AG10803 (cell line): ENCODE measurements around the gene SHF.

Source experiments
- DNase-seq: peaks from one replicate; pipeline ENCODE4 v3.0.0; 2010; ENCODE audit warnings: low read depth
- H3K4me3 ChIP-seq: 2 replicates; pipeline ENCODE4 v1.5.1; 2011; ENCODE audit warnings: mild to moderate bottlenecking, low read length, control low read depth
- TF ChIP-seq, protein P1 (sequence below): conservative IDR thresholded peaks from 2 replicates; pipeline ENCODE4 v1.5.1; 2011; ENCODE audit warnings: mild to moderate bottlenecking, low read length, control low read depth, inconsistent platforms

The SHF gene

DNA sequence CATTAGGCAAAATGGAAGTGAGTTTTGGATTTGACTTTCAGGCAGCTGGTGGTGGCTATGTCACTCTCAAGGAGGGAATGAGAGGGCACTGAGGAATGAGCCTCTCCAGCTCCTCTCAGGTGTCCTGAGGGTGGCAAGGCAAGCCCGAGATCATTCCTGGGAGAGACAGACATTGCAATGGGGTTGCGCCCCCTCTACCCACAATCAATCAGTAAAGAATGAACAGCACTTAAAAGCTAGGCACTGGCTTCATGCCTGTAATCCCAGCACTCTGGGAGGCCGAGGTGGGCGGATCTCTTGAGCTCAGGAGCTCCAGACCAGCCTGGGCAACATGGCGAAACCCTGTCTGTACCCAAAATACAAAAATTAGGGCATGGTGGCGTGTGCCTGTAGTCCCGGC lies 14.1 kb upstream of the SHF start:
- TF ChIP-seq, protein P1, sequence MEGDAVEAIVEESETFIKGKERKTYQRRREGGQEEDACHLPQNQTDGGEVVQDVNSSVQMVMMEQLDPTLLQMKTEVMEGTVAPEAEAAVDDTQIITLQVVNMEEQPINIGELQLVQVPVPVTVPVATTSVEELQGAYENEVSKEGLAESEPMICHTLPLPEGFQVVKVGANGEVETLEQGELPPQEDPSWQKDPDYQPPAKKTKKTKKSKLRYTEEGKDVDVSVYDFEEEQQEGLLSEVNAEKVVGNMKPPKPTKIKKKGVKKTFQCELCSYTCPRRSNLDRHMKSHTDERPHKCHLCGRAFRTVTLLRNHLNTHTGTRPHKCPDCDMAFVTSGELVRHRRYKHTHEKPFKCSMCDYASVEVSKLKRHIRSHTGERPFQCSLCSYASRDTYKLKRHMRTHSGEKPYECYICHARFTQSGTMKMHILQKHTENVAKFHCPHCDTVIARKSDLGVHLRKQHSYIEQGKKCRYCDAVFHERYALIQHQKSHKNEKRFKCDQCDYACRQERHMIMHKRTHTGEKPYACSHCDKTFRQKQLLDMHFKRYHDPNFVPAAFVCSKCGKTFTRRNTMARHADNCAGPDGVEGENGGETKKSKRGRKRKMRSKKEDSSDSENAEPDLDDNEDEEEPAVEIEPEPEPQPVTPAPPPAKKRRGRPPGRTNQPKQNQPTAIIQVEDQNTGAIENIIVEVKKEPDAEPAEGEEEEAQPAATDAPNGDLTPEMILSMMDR = no peak
- H3K4me3 ChIP-seq = no peak overlapping the region
- no peak for DNase-seq

DNA sequence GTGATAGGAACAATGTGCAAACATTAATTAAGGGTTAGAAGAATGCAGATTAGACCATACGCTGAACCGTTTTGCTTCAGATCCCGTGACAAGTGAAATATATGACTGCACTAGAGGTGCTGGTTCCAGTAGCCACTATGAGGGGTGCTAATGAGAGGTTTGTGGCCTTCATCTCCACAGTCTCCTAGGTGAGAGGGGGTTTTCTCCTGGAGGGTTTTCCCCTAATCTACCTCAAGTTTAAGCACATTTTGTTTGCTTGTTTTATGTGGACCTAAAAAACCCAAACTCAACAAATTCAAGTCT lies 13.7 kb upstream of the SHF start:
- TF ChIP-seq, protein P1 = no peak
- DNase-seq = no peak
- no peak overlapping the region for H3K4me3 ChIP-seq

DNA sequence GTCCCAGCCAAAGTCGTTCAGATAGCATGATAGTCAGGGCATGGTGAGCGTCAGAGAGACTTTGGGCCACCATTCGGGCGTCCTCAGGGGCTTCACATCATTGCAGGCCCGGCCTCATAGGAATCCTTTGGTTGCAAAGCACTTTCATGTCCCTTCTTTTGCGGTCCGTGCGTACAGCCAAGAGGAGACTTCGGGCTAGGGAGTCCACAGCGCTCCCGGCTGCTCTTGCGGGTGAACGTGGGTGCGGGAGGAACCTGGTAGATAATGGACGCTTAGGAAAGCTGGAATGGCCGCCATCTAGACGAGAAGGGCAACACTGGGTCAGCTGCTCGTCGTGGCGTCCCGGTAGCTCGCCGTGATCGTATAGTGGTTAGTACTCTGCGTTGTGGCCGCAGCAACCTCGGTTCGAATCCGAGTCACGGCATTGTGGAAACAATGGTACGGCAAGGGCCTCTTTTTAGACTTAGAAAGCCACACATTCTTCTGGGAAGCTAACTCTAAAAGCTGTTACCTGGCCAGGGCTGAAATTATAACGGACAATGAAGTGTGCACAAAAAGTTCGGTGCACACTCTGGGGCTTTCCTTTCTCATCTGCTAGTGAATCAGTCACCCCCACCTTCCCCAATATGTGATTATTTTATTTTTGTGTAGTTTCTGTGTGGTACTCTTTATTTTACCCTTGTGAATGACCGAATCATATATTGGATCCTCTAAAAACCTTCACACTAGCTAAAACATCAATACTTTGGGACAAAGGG lies 13.2 kb upstream of the SHF start:
- peak; percentile 84 for DNase-seq
- TF ChIP-seq, protein P1 = no peak
- H3K4me3 ChIP-seq = peak overlapping the region; percentile 74

DNA sequence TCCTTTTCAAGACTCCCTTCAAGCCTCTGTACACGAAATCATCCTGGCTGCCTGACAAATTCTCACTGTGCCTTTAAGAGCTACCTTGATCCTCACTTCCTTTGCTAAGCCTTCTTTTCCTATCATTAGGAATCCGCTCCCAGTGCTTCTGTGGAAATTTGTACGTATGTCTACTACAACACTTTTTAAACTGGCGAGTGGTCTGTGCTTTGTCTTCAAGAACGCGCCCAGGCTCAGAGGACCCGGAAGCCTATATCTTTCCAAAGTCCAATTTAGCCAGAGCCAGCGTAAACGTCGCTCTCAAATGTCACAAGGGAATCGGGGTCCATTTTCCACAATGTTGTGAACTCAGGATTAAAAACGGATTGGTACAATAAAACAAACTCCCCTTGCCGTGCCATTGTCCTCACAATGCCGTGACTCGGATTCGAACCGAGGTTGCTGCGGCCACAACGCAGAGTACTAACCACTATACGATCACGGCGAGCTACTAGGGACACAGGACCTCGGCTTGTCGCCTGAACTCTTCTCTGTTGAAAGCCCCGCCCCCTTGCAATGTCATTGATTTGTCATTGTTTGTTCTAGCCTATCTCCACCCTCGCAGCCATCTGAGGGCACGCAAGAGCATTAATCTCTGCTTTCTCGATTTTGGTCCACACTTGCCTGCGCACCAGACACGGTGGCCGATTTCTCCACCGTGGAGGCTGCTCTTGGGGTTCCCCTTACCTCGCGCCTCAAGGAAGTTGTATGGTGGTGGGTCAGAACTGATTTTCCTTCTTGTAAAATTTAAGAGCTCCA lies 12.4 kb upstream of the SHF start:
- TF ChIP-seq, protein P1 = no peak
- DNase-seq = peak; percentile 97
- H3K4me3 ChIP-seq = peak overlapping the region; percentile 74

DNA sequence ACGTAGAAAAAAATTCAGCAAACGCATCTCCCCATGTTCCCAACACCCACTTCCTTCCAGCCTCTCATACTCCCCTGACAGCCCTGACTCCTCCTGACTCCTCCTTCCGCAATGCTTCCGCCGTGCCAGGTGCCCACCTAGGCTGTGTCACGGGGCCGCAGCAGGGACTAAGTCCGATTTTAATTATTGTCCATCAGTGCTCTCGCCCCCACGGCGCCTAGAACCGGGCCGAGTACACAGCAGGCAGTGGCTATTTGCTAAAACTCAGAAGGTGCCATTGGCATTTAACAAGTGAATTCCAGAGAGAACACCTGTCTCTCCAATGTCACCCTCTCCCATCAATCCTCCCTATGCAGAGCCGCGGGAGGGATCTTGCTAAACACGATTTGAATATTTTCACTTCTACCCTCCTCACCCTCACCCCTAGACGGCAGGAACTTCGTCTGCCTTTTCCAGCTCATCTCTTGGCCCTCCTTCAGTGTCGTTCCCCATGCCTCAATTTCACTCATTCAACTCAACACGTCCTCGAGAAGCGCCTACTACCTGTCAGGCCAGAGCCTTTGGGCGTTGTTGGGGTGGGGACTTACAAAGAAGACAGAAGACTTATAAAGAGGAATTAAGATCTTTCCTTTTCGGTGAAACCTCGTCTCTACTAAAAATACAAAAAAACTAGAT lies 11.5 kb upstream of the SHF start:
- peak overlapping the region; percentile 74 for H3K4me3 ChIP-seq
- TF ChIP-seq, protein P1 = no peak
- no peak for DNase-seq

DNA sequence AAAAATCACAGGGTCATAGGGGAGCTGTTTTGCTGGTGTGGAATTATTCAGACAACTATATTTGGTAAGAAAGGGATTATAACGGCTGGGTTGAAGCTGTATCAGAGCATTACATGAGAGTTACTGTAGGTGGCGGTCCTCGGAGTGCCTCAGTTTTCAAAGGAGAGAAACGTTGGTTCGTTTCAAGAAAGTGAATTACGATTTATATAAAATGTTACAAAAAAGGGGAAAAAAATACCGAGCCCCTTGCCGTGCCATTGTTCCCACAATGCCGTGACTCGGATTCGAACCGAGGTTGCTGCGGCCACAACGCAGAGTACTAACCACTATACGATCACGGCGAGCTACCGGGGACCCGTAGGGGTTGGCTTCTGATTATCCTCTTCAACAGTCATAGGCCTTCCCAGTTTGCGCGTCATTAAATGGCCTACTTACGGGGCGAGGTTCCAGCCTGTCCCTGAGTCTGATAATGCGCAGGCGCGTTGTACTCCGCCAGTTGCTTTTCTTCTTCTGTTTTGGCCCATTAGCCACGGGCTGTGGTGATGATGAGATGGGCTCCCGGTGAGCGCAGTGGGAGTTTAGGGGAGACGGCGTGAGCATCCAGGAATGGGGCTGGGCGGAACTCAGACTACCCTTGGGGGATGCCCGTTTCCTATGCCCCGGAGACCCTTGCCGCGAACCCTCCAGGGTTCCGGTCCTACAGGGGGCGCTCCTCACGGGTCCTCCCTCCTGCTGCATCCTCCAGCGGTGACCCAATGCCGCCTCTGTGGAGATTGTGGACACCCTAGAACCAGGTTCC lies 10.8 kb upstream of the SHF start:
- peak overlapping the region; percentile 74 for H3K4me3 ChIP-seq
- TF ChIP-seq, protein P1 = peak; percentile 81
- peak; percentile 97 for DNase-seq
